NCI-H2107 (cell line): ENCODE data around the gene DNAJC28.
"Not testable (repeated sequence)": the region's sequence is repeated elsewhere in the genome, so short reads cannot be mapped to it uniquely, and the experiment has no call there.

Source experiments
- DNase-seq: peaks from one replicate; lab custom pipeline; 2025; lab: John Stamatoyannopoulos, UW

The DNAJC28 gene

GRCh38 chr21:33481314-33481943 is 10.1 kb downstream of the DNAJC28 start:
- no peak for DNase-seq

- DNase-seq = no peak
These were observed 10.9 kb downstream of the DNAJC28 start for GRCh38 chr21:33480481-33481103.

- DNase-seq = peak; percentile 90
These were observed 11.6 kb downstream of the DNAJC28 start, which contains the start of gene TMEM50B for GRCh38 chr21:33479679-33480480. Gene TMEM50B, minus strand, starts transcription at chr21:33479974. Its CDS starts 11,089 bp downstream, at chr21:33468885.

- peak; percentile 8 for DNase-seq
These were observed 12.4 kb downstream of the DNAJC28 start for GRCh38 chr21:33478935-33479678.

- DNase-seq = no peak
These were observed 13.3 kb downstream of the DNAJC28 start for GRCh38 chr21:33478182-33478581.

GRCh38 chr21:33477066-33477465 is 14.4 kb downstream of the DNAJC28 start:
- no peak for DNase-seq

GRCh38 chr21:33473344-33473743 is 18.2 kb downstream of the DNAJC28 start:
- DNase-seq = no peak

GRCh38 chr21:33470701-33471100 is 20.8 kb downstream of the DNAJC28 start:
- DNase-seq = no peak

GRCh38 chr21:33469183-33469582 is 22.3 kb downstream of the DNAJC28 start:
- DNase-seq = not testable (repeated sequence)

- DNase-seq = no peak
These were observed 29.8 kb downstream of the DNAJC28 start for GRCh38 chr21:33461538-33462250.

GRCh38 chr21:33458861-33459260 is 32.7 kb downstream of the DNAJC28 start:
- DNase-seq = no peak

GRCh38 chr21:33455686-33456446 is 35.6 kb downstream of the DNAJC28 start:
- no peak for DNase-seq

GRCh38 chr21:33452362-33452761 is 39.2 kb downstream of the DNAJC28 start:
- no peak for DNase-seq

- no peak for DNase-seq
These were observed 39.9 kb downstream of the DNAJC28 start for GRCh38 chr21:33451634-33452071.

- no peak for DNase-seq
These were observed 41.9 kb downstream of the DNAJC28 start for GRCh38 chr21:33449616-33450015.

GRCh38 chr21:33446620-33447019 is 44.9 kb downstream of the DNAJC28 start:
- DNase-seq = not testable (repeated sequence)

- no peak for DNase-seq
These were observed 47.0 kb downstream of the DNAJC28 start for GRCh38 chr21:33444499-33444898.

GRCh38 chr21:33443194-33443593 is 48.3 kb downstream of the DNAJC28 start:
- DNase-seq = no peak

GRCh38 chr21:33441489-33442477 is 49.7 kb downstream of the DNAJC28 start:
- DNase-seq = peak; percentile 77
